Measurements from ENCODE around the gene SMARCD2.
A peak's percentile ranks its signal among the peaks of the same experiment; 100 is the strongest.

Gene SMARCD2

GRCh38 chr17:63830904-63831491 lies 11.5 kb downstream of the SMARCD2 start:
- no peak for FAIRE-seq

GRCh38 chr17:63830278-63830677 lies 12.2 kb downstream of the SMARCD2 start:
- no peak for FAIRE-seq

DNA sequence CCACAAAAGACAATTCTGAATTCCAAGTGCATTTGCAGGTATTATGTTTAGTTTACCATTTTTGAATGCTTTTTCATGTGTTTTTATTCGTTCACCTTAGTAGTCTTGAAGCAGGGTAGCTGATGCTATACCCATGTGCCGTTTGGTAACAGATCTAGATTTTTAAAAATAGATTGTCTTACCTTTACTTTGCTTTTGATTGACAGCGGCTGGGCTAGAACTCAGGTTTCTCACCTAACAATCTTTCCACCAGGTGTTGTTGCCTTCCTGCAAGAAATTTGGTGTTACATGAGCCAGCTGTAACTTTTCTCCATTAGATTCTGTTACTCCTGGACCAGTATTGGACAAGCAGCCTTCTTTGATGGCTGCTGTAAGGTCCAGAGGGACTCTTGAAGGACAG lies 13.5 kb downstream of the SMARCD2 start:
- FAIRE-seq, result no peak

GRCh38 chr17:63827801-63828221 lies 14.7 kb downstream of the SMARCD2 start:
- no peak for FAIRE-seq

DNA sequence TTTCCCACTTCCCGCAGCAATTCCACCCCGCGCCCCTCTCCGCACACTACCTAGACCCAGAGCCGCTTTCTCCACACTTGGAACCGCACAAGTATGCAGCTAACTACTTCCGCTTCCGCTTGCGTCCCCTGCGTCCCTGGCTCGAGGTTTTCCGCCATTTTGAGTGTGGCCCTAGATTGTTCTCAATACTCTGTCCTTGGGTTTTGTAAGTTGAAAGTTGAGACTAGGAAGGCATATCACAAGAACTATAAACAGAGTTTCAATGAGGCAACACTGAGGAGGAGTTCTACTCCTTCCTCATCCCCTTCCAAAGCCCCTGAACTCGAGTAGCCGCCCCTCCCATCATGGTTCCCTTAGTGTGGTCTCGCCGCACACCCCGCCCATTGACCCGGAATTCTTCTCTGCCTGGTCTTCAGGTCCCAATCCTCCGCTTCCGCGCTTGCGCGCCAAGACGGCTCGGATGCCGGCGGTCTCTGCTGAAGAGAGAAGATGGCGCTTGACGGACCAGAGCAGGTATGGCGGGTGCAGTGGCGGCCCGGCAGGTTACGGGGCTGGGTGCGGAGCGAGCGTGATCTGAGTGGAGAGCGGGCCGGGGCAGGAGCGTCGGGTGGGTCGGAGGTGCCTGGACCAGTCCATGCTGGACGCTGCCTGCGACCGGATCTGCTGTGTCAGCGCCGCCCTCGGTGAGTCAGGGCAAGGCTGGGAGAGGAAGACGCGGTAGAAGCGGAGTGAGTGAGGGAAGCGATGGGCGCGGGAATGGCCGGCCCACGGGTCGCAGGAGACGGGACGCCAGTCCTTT lies 15.3 kb downstream of the SMARCD2 start, which contains the start of the genes FTSJ3 and PSMC5:
TSS of gene FTSJ3 (minus strand) at position 662 of the 799 bp plus-strand sequence. CDS start 761 bp downstream, outside the sequence.
TSS of gene PSMC5 (plus strand) at position 430 of the 799 bp plus-strand sequence. CDS start at position 490, 60 bp downstream.
- FAIRE-seq, result peak; percentile 88

GRCh38 chr17:63826468-63827001 lies 15.9 kb downstream of the SMARCD2 start:
- no peak for FAIRE-seq

DNA sequence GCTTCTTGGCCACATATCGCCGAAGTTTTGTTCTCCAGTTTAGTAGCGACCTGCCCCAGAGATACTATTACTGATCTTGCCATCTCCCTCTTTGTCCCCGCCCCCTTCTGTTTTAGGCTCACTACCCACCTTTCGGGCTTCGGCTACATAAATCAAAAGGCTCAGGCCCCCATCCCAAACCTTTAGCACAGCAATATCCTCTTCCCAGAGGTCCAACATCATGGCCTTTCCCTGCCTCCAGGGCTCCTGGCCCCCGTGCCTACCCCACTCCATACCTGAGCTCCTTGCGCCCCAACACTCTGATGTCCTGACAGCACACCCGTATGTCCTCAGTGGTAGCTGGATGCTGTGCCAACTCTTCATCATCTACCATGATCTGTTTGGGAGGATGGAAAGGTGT lies 18.1 kb downstream of the SMARCD2 start:
- FAIRE-seq, result no peak

GRCh38 chr17:63823659-63824331 lies 18.7 kb downstream of the SMARCD2 start:
- FAIRE-seq, result no peak

- FAIRE-seq, result no peak
These were observed 19.9 kb downstream of the SMARCD2 start for GRCh38 chr17:63822537-63822936.

- FAIRE-seq, result no peak
These were observed 20.7 kb downstream of the SMARCD2 start for GRCh38 chr17:63821804-63822203.

GRCh38 chr17:63820963-63821561 lies 21.4 kb downstream of the SMARCD2 start:
- FAIRE-seq, result no peak

DNA sequence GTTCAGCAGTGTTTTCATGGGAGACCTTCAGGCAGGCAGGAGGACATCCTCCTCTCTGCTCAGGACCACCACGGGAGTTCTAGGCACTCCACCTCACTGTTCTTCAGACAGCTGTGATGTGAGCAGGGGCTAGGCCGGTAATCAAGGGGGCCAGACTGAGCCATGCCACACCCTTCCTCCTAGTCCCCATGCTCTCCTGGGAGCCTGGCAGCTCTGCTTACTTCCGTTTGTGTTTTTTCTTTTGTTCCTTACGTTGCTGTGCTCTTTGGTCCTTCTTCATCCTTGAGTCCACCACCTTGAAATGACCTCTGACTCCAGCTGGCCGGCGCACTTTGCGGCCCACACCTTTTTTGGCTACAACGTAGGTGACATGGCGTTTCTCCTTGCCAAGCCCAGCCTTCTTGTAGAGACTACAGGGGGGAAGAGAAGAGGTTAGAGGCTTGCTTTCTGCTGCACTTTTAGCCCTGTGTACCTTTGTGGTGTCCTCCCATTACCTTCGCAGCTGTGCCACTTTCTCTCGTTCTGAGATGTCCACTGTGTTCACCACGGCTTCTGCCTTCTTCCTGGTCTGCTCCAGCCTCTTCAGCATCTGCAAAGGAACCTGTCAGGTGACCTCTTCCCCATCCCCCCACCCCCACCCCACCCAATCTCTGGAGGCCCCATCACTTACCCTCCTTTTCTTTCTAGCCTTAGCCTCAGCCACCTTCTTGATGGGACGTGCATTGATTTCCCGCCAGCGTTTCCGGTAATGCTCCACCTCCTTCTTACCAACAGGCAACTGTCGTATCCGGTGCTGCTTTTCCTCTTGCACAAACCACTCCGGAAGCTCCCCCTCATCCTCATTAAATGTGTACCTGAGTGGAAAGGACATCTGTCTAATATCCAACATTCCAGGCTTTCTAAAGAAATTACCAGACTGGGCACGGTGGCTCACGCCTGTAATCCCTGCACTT lies 22.6 kb downstream of the SMARCD2 start:
- no peak for FAIRE-seq

GRCh38 chr17:63819131-63819530 lies 23.4 kb downstream of the SMARCD2 start:
- FAIRE-seq, result no peak

DNA sequence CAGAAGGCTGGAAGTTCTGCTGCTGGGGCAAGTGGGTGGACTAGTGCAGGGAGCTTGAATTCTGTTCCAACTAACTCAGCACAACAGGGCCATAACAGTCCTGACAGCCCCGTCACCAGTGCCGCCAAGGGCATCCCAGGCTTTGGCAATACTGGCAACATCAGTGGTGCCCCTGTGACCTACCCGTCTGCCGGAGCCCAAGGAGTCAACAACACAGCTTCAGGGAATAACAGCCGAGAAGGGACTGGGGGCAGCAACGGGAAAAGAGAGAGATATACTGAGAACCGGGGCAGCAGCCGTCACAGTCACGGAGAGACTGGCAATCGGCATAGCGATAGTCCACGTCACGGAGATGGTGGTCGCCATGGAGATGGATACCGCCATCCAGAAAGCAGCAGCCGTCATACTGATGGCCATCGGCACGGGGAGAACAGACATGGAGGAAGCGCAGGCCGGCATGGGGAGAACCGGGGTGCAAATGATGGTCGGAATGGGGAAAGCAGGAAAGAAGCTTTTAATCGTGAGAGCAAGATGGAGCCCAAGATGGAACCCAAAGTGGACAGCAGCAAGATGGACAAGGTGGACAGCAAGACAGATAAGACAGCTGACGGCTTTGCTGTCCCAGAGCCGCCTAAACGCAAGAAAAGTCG lies 24.6 kb downstream of the SMARCD2 start:
- no peak for FAIRE-seq

GRCh38 chr17:63816669-63817068 lies 25.8 kb downstream of the SMARCD2 start:
- no peak for FAIRE-seq

GRCh38 chr17:63816123-63816522 lies 26.4 kb downstream of the SMARCD2 start:
- no peak for FAIRE-seq

- FAIRE-seq, result no peak
These were observed 32.5 kb downstream of the SMARCD2 start for GRCh38 chr17:63809970-63810369.

- FAIRE-seq, result no peak
These were observed 36.9 kb downstream of the SMARCD2 start for GRCh38 chr17:63805591-63805990.

- FAIRE-seq, result no peak
These were observed 38.2 kb downstream of the SMARCD2 start for GRCh38 chr17:63804328-63804727.

DNA sequence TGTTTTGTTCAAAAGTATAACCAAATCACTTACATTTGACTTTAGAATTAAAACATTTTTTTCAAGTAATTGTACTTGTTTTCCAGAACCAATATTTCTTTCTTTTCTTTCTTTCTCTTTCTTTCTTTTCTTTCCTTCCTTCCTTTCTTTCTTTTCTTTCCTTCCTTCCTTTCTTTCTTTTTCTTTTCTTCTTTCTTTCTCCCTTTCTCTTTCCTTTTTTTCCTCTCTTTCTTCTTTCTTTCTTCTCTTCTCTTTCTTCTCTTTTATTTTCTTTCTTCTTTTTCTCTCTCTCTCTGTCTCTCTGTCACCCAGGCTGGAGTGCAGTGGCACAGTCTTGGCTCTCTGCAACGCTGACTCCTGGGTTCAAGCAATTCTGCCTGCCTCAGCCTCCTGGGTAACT lies 41.7 kb downstream of the SMARCD2 start:
- no peak for FAIRE-seq

- no peak for FAIRE-seq
These were observed 43.8 kb downstream of the SMARCD2 start for GRCh38 chr17:63798572-63799106.
